BLaER1 (cell line): ENCODE measurements around the gene PHKB.
"Not testable (repeated sequence)": the region's sequence is repeated elsewhere in the genome, so short reads cannot be mapped to it uniquely, and the experiment has no call there.

ENCODE experiments used
- H3K27ac ChIP-seq: shearing (Covaris generic); formaldehyde crosslinking; 2 replicates; pipeline ENCODE4 v1.8.1; 2022
- H3K27me3 ChIP-seq: shearing (Covaris generic); formaldehyde crosslinking; 2 replicates; pipeline ENCODE4 v1.8.1; 2022
- H3K36me3 ChIP-seq: shearing (Covaris generic); formaldehyde crosslinking; 2 replicates; pipeline ENCODE4 v1.8.1; 2022
- H3K4me1 ChIP-seq: shearing (Covaris generic); formaldehyde crosslinking; 2 replicates; pipeline ENCODE4 v1.8.1; 2022
- H3K4me2 ChIP-seq: shearing (Covaris generic); formaldehyde crosslinking; 2 replicates; pipeline ENCODE4 v1.8.1; 2022
- H3K4me3 ChIP-seq: shearing (Covaris generic); formaldehyde crosslinking; 2 replicates; pipeline ENCODE4 v1.8.1; 2022
- H3K9ac ChIP-seq: shearing (Covaris generic); formaldehyde crosslinking; 2 replicates; pipeline ENCODE4 v1.8.1; 2022
- H3K9me3 ChIP-seq: shearing (Covaris generic); formaldehyde crosslinking; 2 replicates; pipeline ENCODE4 v1.8.1; 2022
- H4K20me1 ChIP-seq: shearing (Covaris generic); formaldehyde crosslinking; 2 replicates; pipeline ENCODE4 v1.8.1; 2022
- Cebpa-rat ChIP-seq: shearing (Covaris generic); IDR thresholded peaks from 2 replicates; pipeline ENCODE4 v1.8.1; 2022

Gene PHKB

GRCh38 chr16:47657032-47657431, 195.9 kb downstream of the PHKB start:
- peaks cover 66% of the 10 kb centered on the region for H3K36me3 ChIP-seq

DNA sequence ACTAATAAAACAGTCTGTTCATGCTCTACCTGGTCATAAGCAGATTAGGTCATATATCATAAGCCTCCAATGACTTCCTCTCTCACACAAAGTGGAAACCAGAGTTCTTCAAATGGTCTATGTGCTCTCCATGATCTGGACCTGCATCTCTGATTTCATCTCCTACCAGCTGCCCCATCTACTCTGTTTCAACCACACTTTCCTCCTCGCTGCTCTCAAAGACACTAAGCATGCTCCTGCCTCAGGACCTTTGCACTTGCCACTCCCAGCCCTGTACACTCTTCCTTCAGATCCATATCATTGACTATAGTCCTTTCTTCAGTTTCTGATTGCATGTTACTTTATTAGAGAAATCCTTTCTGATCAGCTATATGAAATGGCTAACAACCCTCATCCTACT, 196.8 kb downstream of the PHKB start:
- H3K9me3 ChIP-seq, result no peaks in the 10 kb centered on the region
- H3K4me3 ChIP-seq, result no peak overlapping the region
- H4K20me1 ChIP-seq, result no peaks in the 10 kb centered on the region
- no peak overlapping the region for H3K4me2 ChIP-seq
- H3K27me3 ChIP-seq, result no peaks in the 10 kb centered on the region
- no peak overlapping the region for H3K9ac ChIP-seq
- no peak for TF ChIP-seq Cebpa-rat
- peaks cover 58% of the 10 kb centered on the region for H3K36me3 ChIP-seq
- H3K27ac ChIP-seq, result no peak overlapping the region
- H3K4me1 ChIP-seq, result no peaks in the 10 kb centered on the region

More at GRCh38 chr16:47657032-47657431, 195.9 kb downstream of the PHKB start:
- Histone ChIP-seq H3K27ac (no peak overlapping the region), H3K4me1 (no peaks in the 10 kb centered on the region), H3K4me2 (no peak overlapping the region), H3K4me3 (no peak overlapping the region), H4K20me1 (no peaks in the 10 kb centered on the region), H3K9ac (no peak overlapping the region), H3K27me3 (no peaks in the 10 kb centered on the region), H3K9me3 (no peaks in the 10 kb centered on the region)
- TF ChIP-seq Cebpa-rat, result no peak

- no peak overlapping the region for H3K4me3 ChIP-seq
- H3K9me3 ChIP-seq, result no peaks in the 10 kb centered on the region
- no peak overlapping the region for H3K27ac ChIP-seq
- no peaks in the 10 kb centered on the region for H3K4me1 ChIP-seq
- peaks cover 57% of the 10 kb centered on the region for H3K36me3 ChIP-seq
- no peaks in the 10 kb centered on the region for H3K27me3 ChIP-seq
- H4K20me1 ChIP-seq, result no peaks in the 10 kb centered on the region
- no peak for TF ChIP-seq Cebpa-rat
- no peak overlapping the region for H3K4me2 ChIP-seq
- H3K9ac ChIP-seq, result no peak overlapping the region
These were observed 199.4 kb downstream of the PHKB start for GRCh38 chr16:47660540-47660939.

DNA sequence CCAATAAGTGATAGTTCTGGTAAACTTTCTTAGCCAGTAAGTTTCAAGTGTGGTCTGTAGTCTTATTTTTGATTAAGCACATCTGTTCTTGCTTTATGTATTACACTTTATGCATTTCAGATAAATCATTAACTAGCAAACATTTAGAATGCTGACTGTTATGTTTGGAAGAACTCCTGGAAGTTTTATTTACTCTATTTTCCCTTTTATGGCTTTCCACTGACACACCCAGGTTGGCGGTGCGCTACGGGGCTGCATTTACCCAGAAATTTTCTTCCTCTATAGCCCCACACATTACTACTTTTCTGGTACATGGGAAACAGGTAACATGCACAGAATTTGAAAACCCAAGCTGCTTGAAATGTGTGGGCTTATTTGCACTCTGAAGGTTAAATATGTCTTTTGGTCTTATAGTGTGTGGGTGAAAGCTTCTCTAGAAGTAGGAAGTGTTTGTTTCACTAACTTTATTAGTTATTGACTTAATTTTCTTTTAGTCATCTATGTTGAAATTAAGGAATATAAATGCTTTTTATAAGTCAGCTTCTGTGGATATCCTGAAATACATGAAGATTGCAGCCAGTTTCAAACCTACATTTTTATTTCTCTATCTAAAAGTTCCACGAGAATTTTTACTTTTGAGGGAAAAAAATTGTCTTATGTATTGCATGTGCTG, 203.7 kb downstream of the PHKB start:
- no peaks in the 10 kb centered on the region for H3K9me3 ChIP-seq
- no peak for TF ChIP-seq Cebpa-rat
- H4K20me1 ChIP-seq, result no peaks in the 10 kb centered on the region
- H3K36me3 ChIP-seq, result peaks cover 64% of the 10 kb centered on the region
- H3K4me1 ChIP-seq, result no peaks in the 10 kb centered on the region
- no peak overlapping the region for H3K4me2 ChIP-seq
- no peak overlapping the region for H3K9ac ChIP-seq
- no peak overlapping the region for H3K4me3 ChIP-seq
- no peaks in the 10 kb centered on the region for H3K27me3 ChIP-seq
- no peak overlapping the region for H3K27ac ChIP-seq

- Histone ChIP-seq H3K27ac (no peak overlapping the region), H3K27me3 (no peaks in the 10 kb centered on the region), H3K4me1 (no peaks in the 10 kb centered on the region), H3K36me3 (peaks cover 56% of the 10 kb centered on the region), H3K4me3 (no peak overlapping the region), H3K9ac (no peak overlapping the region), H3K4me2 (no peak overlapping the region), H4K20me1 (no peaks in the 10 kb centered on the region), H3K9me3 (no peaks in the 10 kb centered on the region)
- TF ChIP-seq Cebpa-rat, result no peak
These were observed 205.3 kb downstream of the PHKB start for GRCh38 chr16:47666434-47666833.

GRCh38 chr16:47667956-47668355, 206.8 kb downstream of the PHKB start:
- no peak for TF ChIP-seq Cebpa-rat
- H3K9ac ChIP-seq, result no peak overlapping the region

DNA sequence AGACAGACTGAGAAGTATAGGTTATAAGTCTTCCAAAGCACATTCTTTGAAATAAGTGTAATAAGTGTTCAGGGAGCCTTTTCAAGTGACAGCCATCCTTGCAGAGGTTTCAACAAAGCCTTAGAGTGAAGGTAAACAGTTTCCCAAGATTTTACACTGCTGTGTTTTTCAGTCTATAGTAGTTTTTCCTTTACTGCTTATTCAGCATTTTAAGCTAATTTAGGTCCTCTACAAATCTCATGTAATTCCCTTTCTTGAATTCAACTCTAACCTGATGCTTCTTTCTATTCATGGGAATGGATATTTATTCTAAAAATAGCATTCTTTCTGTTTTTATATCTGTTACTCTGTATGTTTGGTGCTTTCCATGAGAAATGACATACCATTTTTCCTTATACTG, 211.3 kb downstream of the PHKB start:
- Histone ChIP-seq H3K4me2 (no peak overlapping the region), H3K9ac (no peak overlapping the region), H3K36me3 (peaks cover 53% of the 10 kb centered on the region), H3K4me3 (no peak overlapping the region), H3K9me3 (peaks cover 6% of the 10 kb centered on the region), H3K4me1 (no peaks in the 10 kb centered on the region), H3K27ac (no peak overlapping the region), H3K27me3 (no peaks in the 10 kb centered on the region), H4K20me1 (no peaks in the 10 kb centered on the region)
- TF ChIP-seq Cebpa-rat, result no peak

More at GRCh38 chr16:47667956-47668355, 206.8 kb downstream of the PHKB start:
- Histone ChIP-seq H3K27me3 (no peaks in the 10 kb centered on the region), H3K9me3 (no peaks in the 10 kb centered on the region), H4K20me1 (no peaks in the 10 kb centered on the region), H3K4me1 (no peaks in the 10 kb centered on the region), H3K36me3 (peaks cover 48% of the 10 kb centered on the region), H3K4me2 (no peak overlapping the region), H3K27ac (no peak overlapping the region), H3K4me3 (no peak overlapping the region)

GRCh38 chr16:47676635-47677177, 215.6 kb downstream of the PHKB start:
- Histone ChIP-seq H4K20me1 (no peaks in the 10 kb centered on the region), H3K36me3 (peaks cover 31% of the 10 kb centered on the region), H3K4me3 (no peak overlapping the region), H3K9me3 (peaks cover 12% of the 10 kb centered on the region), H3K4me2 (no peak overlapping the region), H3K9ac (no peak overlapping the region), H3K27me3 (no peaks in the 10 kb centered on the region), H3K4me1 (no peaks in the 10 kb centered on the region), H3K27ac (no peak overlapping the region)
- TF ChIP-seq Cebpa-rat, result no peak

DNA sequence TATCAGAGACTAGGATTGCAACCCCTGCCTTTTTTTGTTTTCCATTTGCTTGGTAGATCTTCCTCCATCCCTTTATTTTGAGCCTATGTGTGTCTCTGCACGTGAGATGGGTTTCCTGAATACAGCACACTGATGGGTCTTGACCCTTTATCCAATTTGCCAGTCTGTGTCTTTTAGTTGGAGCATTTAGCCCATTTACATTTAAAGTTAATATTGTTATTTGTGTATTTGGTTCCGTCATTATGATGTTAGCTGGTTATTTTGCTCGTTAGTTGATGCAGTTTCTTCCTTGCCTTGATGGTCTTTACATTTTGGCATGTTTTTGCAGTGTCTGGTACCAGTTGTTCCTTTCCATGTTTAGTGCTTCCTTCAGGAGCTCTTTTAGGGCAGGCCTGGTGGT, 220.4 kb downstream of the PHKB start:
- H3K4me2 ChIP-seq, H4K20me1 ChIP-seq, H3K4me3 ChIP-seq, H3K27me3 ChIP-seq, H3K9ac ChIP-seq, H3K4me1 ChIP-seq, H3K27ac ChIP-seq: not testable (repeated sequence)
- Histone ChIP-seq H3K36me3 (peaks cover 35% of the 10 kb centered on the region), H3K9me3 (peaks cover 12% of the 10 kb centered on the region)

GRCh38 chr16:47687694-47688093, 226.6 kb downstream of the PHKB start:
- no peaks in the 10 kb centered on the region for H3K4me1 ChIP-seq
- H3K4me3 ChIP-seq, result no peak overlapping the region
- H3K9me3 ChIP-seq, result no peaks in the 10 kb centered on the region; the same call in 1 of the 2 replicates
- no peak overlapping the region for H3K4me2 ChIP-seq
- no peak for TF ChIP-seq Cebpa-rat
- H3K27me3 ChIP-seq, result no peaks in the 10 kb centered on the region
- H3K9ac ChIP-seq, result no peak overlapping the region
- peaks cover 69% of the 10 kb centered on the region for H3K36me3 ChIP-seq
- H3K27ac ChIP-seq, result no peak overlapping the region
- no peaks in the 10 kb centered on the region for H4K20me1 ChIP-seq

DNA sequence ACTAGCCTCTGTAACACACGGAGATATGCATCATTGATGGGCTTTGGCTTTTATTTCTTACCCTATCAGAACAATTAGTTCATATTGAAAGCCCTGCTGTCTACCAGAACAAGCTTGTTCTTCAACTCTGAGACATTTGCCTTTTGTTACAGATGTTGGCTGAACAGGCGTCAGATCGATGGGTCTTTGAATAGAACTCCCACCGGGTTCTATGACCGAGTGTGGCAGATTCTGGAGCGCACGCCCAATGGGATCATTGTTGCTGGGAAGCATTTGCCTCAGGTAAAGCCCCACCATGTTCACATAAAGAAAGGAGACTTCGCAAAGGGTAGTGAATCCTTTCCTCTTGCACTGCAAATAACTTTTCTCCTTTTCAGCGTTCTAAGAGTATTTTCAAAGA, 232.1 kb downstream of the PHKB start:
- no peaks in the 10 kb centered on the region for H4K20me1 ChIP-seq
- H3K9me3 ChIP-seq, result no peaks in the 10 kb centered on the region; the same call in 1 of the 2 replicates
- no peak for TF ChIP-seq Cebpa-rat
- H3K4me3 ChIP-seq, result no peak overlapping the region
- no peak overlapping the region for H3K9ac ChIP-seq
- no peaks in the 10 kb centered on the region for H3K27me3 ChIP-seq
- H3K36me3 ChIP-seq, result peaks cover 92% of the 10 kb centered on the region
- no peak overlapping the region for H3K4me2 ChIP-seq
- no peak overlapping the region for H3K27ac ChIP-seq
- H3K4me1 ChIP-seq, result no peaks in the 10 kb centered on the region
